ENCODE measurements around the gene COA7.
A peak's percentile ranks its signal among the peaks of the same experiment; 100 is the strongest.

The COA7 gene

DNA sequence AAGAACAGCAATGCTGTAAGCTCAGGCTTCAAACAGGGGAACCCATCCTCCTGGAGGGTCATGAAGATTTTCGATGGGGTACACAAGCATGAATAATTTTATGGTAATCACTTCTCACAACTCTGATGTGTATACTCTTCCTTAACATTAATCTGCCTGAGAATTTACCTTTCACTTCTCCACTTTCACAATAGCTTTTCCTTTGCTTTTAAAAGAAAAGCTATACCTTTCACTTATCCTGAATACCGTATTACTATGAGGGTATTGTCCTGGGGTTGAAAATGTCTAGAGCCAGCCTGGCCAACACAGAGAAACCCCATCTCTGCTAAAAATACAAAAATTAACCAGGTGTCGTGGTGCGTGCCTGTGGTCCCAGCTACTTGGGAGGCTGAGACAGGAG lies 15.4 kb upstream of the COA7 start:
- H3K9ac ChIP-seq (ENCODE audit: insufficient read length, low read depth): no peak overlapping the region
- H3K27me3 ChIP-seq (ENCODE audit: insufficient read depth, insufficient read length): no peaks in the 10 kb centered on the region
- H3K4me3 ChIP-seq (ENCODE audit: insufficient read length, low read depth): no peak overlapping the region
- TF ChIP-seq SUZ12 (IDR thresholded peaks at IDR 0.05; ENCODE audit: extremely low read depth, insufficient read depth, insufficient read length) (no peak), YY1 (IDR thresholded peaks at IDR 0.05; ENCODE audit: insufficient read depth, insufficient read length) (no peak), ZNF274 (IDR thresholded peaks at IDR 0.05; ENCODE audit: low read depth, low read length) (no peak)
- no peaks in the 10 kb centered on the region for H3K4me1 ChIP-seq (ENCODE audit: insufficient read depth, insufficient read length)
- DNase-seq (ENCODE audit: low read depth, low spot score): no peak
- no peaks in the 10 kb centered on the region for H3K36me3 ChIP-seq (ENCODE audit: insufficient read depth, insufficient read length, low read length)
- H3K9me3 ChIP-seq (ENCODE audit: insufficient read depth, low read length): no peaks in the 10 kb centered on the region

- Histone ChIP-seq H3K27me3 (ENCODE audit: insufficient read depth, insufficient read length) (no peaks in the 10 kb centered on the region), H3K9me3 (ENCODE audit: insufficient read depth, low read length) (no peaks in the 10 kb centered on the region), H3K36me3 (ENCODE audit: insufficient read depth, insufficient read length, low read length) (no peaks in the 10 kb centered on the region), H3K4me1 (ENCODE audit: insufficient read depth, insufficient read length) (peaks cover 4% of the 10 kb centered on the region), H3K9ac (ENCODE audit: insufficient read length, low read depth) (no peak overlapping the region), H3K4me3 (ENCODE audit: insufficient read length, low read depth) (no peak overlapping the region)
- DNase-seq (ENCODE audit: low read depth, low spot score): no peak
- TF ChIP-seq SUZ12 (IDR thresholded peaks at IDR 0.05; ENCODE audit: extremely low read depth, insufficient read depth, insufficient read length): no peak
- TF ChIP-seq ZNF274 (IDR thresholded peaks at IDR 0.05; ENCODE audit: low read depth, low read length): no peak
- TF ChIP-seq YY1 (IDR thresholded peaks at IDR 0.05; ENCODE audit: insufficient read depth, insufficient read length): no peak
These were observed 10.9 kb upstream of the COA7 start for GRCh38 chr1:52709016-52709415.

DNA sequence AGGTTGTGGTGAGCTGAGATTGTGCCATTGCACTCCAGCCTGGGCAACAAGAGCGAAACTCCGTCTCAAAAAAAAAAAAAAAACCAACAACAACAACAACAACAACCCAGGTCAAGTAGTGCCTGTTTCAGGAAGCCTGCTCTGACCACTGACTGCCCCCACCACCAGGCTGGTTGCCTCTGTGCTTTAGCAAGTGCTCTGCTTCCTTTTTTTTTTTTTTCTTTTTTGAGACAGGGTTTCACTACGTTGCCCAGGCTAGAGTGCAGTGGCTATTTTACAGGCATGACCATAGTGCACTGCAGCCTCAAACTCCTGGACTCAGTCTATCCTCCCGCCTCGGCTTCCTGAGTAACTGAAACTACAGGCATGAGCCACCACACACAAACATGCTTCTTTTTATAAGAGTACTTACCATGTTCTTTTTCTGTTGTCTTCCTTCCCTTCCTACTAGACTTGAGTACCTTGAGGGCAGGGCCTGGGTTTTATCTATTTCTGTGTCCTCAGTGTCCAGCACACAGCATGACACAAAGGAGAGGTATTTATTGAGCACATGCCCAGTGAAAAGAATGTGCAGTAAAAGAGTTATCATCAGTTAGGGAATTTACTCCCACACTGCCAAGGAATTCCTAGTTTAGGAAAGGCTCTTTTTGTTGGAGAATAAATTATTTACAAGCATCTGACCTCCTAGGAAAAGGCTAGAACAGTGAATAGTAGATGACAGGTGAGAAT lies 9.9 kb upstream of the COA7 start:
- no peak for TF ChIP-seq SUZ12 (IDR thresholded peaks at IDR 0.05; ENCODE audit: extremely low read depth, insufficient read depth, insufficient read length)
- no peak for TF ChIP-seq YY1 (IDR thresholded peaks at IDR 0.05; ENCODE audit: insufficient read depth, insufficient read length)
- TF ChIP-seq ZNF274 (IDR thresholded peaks at IDR 0.05; ENCODE audit: low read depth, low read length): no peak
- no peaks in the 10 kb centered on the region for H3K27me3 ChIP-seq (ENCODE audit: insufficient read depth, insufficient read length)
- H3K4me3 ChIP-seq (ENCODE audit: insufficient read length, low read depth): no peak overlapping the region
- no peaks in the 10 kb centered on the region for H3K9me3 ChIP-seq (ENCODE audit: insufficient read depth, low read length)
- no peaks in the 10 kb centered on the region for H3K36me3 ChIP-seq (ENCODE audit: insufficient read depth, insufficient read length, low read length)
- no peak for DNase-seq (ENCODE audit: low read depth, low spot score)
- no peak overlapping the region for H3K9ac ChIP-seq (ENCODE audit: insufficient read length, low read depth)
- peaks cover 4% of the 10 kb centered on the region for H3K4me1 ChIP-seq (ENCODE audit: insufficient read depth, insufficient read length)

DNA sequence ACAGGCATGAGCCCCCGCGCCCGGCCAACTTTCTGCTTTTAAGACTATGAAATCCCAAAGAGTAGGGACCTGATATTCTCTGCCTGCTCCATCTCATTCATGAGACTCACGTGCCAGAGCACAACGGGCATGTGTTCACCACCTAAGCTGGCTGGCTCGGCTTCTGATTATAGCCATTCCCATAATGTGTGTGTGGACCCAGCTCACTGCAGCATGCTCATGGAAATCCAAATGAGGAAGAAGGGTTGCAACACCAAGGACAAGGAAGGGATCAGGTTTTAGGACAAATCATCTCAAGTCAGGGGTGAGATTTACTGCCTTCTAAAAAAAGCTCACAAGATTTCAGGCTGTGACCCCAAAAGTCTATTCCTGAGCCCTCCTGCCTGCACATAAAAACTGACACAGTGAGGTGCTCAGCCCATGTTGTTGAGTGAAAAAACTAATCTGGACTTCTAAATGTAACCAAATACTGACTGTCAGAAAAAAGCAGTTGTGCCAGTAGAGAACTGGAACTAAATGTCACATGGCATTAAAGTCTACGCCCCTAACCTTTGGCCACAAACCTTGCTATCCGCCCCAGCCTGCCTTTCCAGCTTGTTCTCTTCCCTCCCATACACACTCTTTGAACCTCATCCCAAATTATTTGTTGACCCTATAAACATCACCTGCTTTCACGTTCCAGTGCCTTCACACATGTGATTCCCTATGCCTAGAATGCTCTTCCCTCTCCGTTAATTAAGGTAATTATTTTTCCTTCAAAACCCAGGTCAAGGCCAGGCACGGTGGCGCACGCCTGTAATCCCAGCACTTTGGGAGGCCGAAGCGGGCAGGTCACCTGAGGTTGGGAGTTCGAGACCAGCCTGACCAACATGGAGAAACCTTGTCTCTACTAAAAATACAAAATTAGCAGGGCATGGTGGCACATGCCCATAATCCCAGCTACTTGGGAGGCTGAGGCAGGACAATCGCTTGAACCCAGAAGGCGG lies 9.1 kb upstream of the COA7 start:
- no peak overlapping the region for H3K9ac ChIP-seq (ENCODE audit: insufficient read length, low read depth)
- H3K36me3 ChIP-seq (ENCODE audit: insufficient read depth, insufficient read length, low read length): no peaks in the 10 kb centered on the region
- TF ChIP-seq ZNF274 (IDR thresholded peaks at IDR 0.05; ENCODE audit: low read depth, low read length) (no peak), SUZ12 (IDR thresholded peaks at IDR 0.05; ENCODE audit: extremely low read depth, insufficient read depth, insufficient read length) (no peak), YY1 (IDR thresholded peaks at IDR 0.05; ENCODE audit: insufficient read depth, insufficient read length) (no peak)
- no peaks in the 10 kb centered on the region for H3K9me3 ChIP-seq (ENCODE audit: insufficient read depth, low read length)
- H3K27me3 ChIP-seq (ENCODE audit: insufficient read depth, insufficient read length): no peaks in the 10 kb centered on the region
- H3K4me1 ChIP-seq (ENCODE audit: insufficient read depth, insufficient read length): peaks cover 4% of the 10 kb centered on the region
- DNase-seq (ENCODE audit: low read depth, low spot score): no peak
- no peak overlapping the region for H3K4me3 ChIP-seq (ENCODE audit: insufficient read length, low read depth)

DNA sequence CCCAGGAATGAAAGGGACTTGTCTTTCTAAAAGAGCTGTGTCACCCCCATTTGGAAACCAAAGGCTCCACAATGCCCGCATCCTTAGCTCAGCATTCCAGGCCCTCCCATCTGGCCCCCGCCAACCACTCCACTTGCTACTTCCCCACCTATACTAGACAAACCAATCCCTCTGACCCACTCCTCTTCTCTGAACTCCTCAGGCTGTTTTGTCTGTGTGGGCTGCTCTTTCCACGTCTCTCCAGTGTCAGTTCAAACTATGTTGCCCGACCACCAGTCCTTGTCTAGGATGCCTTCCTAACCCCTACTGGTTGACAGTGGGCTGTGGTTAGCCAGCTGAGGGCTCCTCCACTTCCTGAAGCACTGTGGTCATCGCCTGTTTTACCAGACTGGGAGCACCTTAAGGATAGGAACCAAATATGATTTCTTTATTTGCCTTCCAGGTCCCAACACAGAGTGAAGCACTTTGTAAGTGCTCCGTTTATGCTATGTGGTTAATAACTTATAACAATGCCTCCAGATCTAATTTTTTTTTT lies 8.1 kb upstream of the COA7 start:
- DNase-seq (ENCODE audit: low read depth, low spot score): no peak
- Histone ChIP-seq H3K9me3 (ENCODE audit: insufficient read depth, low read length) (no peaks in the 10 kb centered on the region), H3K4me1 (ENCODE audit: insufficient read depth, insufficient read length) (peaks cover 4% of the 10 kb centered on the region), H3K4me3 (ENCODE audit: insufficient read length, low read depth) (no peak overlapping the region), H3K27me3 (ENCODE audit: insufficient read depth, insufficient read length) (no peaks in the 10 kb centered on the region), H3K36me3 (ENCODE audit: insufficient read depth, insufficient read length, low read length) (no peaks in the 10 kb centered on the region), H3K9ac (ENCODE audit: insufficient read length, low read depth) (no peak overlapping the region)
- TF ChIP-seq SUZ12 (IDR thresholded peaks at IDR 0.05; ENCODE audit: extremely low read depth, insufficient read depth, insufficient read length) (no peak), ZNF274 (IDR thresholded peaks at IDR 0.05; ENCODE audit: low read depth, low read length) (no peak), YY1 (IDR thresholded peaks at IDR 0.05; ENCODE audit: insufficient read depth, insufficient read length) (no peak)

- peaks cover 7% of the 10 kb centered on the region for H3K4me1 ChIP-seq (ENCODE audit: insufficient read depth, insufficient read length)
- DNase-seq (ENCODE audit: low read depth, low spot score): peak; percentile 88
- no peaks in the 10 kb centered on the region for H3K9me3 ChIP-seq (ENCODE audit: insufficient read depth, low read length)
- no peaks in the 10 kb centered on the region for H3K36me3 ChIP-seq (ENCODE audit: insufficient read depth, insufficient read length, low read length)
- peak overlapping the region; percentile 75 for H3K4me3 ChIP-seq (ENCODE audit: insufficient read length, low read depth)
- peak overlapping the region; percentile 74 for H3K9ac ChIP-seq (ENCODE audit: insufficient read length, low read depth)
- no peak for TF ChIP-seq ZNF274 (IDR thresholded peaks at IDR 0.05; ENCODE audit: low read depth, low read length)
- TF ChIP-seq SUZ12 (IDR thresholded peaks at IDR 0.05; ENCODE audit: extremely low read depth, insufficient read depth, insufficient read length): no peak
- no peak for TF ChIP-seq YY1 (IDR thresholded peaks at IDR 0.05; ENCODE audit: insufficient read depth, insufficient read length)
- no peaks in the 10 kb centered on the region for H3K27me3 ChIP-seq (ENCODE audit: insufficient read depth, insufficient read length)
These were observed 5.0 kb upstream of the COA7 start for GRCh38 chr1:52702886-52703787.
